GM18505 (cell line): Measurements from ENCODE around the gene SYNDIG1L.
"Not testable (repeated sequence)": the region's sequence is repeated elsewhere in the genome, so short reads cannot be mapped to it uniquely, and the experiment has no call there.

Experiments used
- ATAC-seq: cut with Tn5 transposase; IDR thresholded peaks from one replicate; pipeline ENCODE4 v1.9.1; 2021; ENCODE audit not compliant: unreplicated experiment
- POLR2A ChIP-seq: IDR thresholded peaks from 4 replicates; pipeline ENCODE4 v1.6.1; 2011; ENCODE audit warnings: borderline replicate concordance; ENCODE audit not compliant: insufficient read depth, insufficient read length; ENCODE audit errors: extremely low read depth

Gene SYNDIG1L

DNA sequence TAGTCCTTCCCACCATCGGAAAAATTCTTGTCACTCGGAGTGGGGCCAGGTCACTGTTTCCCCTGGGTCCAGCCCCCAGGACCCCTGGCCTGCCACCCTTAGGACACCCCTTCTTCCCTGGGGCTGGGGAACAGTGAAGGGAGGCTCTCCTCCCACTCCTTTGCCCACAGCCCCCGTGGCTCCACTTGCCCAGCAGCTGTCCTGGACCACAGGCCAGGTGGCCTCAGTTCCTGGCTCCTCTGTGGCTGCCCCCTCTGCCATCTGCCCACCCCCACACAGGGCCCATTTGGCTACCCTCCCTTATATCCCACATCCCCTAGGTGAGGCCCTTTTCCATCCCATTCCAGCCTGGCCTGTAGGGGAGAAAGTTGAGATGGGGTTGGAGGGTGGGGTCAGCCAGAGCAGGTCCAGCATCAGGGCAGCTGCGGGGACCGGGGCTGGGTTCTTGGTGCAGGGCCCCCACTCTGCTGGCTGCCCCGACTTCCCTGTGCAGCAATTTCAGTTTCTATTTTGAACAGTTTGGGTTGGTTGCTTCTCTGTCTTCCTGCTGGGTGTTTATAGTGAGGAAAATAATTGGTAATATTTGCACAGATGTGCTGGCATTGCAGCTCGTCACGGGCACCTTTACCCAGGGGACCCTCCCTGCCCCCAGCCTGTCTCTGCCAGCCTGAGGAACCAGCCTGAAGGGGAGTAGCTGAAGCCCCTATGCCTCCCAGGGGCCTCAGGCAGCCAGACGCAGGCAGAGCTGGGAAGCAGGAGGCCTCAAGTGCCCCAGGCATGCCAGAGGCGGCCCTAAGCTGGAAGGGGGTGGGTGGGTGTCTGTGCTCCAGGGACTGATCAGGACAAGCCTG lies 23.4 kb downstream of the SYNDIG1L start:
- no peak for ATAC-seq
- TF ChIP-seq POLR2A = no peak

DNA sequence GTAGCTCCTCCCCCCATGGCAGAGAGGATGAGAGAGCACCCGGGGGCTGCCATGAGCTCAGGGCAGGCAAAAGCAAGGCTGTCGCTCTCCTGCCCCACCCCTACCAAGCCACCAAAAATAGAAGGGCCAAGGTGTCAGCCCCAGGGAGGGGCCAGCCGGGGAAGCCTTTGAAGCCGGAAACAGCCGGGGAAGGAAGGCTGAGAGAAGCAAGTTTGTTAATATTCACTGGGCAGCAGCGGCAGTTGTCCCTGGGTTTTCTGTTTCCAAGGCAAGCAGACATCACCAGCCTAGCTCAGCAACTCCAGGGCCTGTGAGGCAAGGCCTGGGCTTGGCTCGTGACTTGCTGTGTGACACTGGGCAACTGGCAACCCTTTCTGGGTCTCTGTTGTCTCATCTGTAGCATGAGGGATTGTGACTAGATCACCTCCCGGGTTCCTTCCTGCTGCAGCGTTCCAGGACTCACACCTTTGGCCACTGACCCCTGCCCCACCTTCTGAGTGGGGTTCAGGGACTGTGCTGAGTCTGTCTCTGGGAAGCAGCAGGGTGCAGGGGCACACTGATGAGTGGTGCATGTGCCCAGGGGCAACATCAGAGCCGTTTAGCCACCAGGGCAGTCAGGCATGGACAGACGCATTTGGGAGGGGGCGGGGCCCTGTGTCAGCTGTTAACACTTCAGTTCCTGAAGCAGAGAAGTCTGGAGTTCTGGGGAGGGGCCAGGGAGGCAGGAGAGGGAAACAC lies 24.3 kb downstream of the SYNDIG1L start:
- peak; percentile 76 for ATAC-seq
- peak; percentile 53 for TF ChIP-seq POLR2A

DNA sequence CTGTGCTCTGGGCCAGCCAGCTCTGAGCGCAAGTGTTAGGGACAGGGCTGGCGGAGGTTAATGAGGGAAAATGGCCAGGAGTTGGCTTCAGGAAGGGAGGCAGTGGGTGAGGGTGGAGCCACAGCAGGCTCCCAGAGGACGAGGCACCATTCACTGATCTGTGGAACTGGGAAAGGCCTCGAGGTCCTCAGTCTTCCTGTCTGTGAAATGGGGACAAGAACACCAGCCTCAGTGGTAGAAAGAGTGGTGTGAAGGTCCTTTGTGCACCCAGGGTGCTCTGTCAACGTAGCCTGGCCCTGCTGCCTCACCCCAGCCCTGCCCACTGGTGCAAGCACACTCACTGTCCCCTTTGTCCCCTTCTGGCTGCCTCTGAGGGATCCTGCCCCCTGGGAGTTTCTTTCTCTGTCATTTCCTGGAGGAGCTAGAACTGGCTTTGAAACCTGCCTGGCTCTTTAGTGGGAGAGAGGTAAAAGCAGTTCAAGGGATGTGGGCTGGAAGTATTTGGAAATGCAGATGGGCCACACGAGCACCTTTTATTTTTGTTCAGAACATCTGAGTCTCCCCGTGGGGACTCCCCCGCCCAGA lies 25.0 kb downstream of the SYNDIG1L start:
- no peak for TF ChIP-seq POLR2A
- no peak for ATAC-seq

DNA sequence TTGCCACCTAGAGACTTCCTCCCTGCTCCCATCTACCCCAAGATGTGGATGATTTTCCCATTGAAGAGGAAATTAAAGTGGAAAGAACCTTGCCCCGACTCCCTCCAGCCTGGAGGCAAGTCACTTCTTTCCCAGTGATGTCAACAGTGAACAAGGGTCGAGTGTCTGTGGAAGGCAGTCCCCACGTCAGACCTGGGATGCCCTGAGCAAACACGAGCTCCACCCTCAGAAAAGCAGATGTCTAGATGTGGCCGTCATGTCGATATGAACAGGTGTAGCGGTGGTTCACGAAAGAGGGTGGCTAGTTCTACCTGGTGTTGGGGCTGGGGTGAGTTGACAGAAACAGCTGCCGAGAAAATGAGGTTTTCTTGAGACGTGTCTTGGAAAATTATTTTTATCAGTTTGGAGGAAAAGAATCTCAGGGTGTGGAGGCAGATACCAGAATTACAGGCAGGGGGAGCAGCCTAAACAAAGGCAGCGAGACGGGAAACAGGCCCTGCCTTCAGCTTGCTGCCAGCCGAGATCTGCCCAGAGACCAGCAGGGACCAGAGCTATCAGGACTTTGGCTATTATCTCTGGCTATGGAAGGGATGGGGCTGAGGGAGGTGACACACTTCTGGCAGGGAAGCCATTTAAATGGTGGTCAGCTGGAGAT lies 25.9 kb downstream of the SYNDIG1L start:
- ATAC-seq = no peak
- TF ChIP-seq POLR2A = no peak

DNA sequence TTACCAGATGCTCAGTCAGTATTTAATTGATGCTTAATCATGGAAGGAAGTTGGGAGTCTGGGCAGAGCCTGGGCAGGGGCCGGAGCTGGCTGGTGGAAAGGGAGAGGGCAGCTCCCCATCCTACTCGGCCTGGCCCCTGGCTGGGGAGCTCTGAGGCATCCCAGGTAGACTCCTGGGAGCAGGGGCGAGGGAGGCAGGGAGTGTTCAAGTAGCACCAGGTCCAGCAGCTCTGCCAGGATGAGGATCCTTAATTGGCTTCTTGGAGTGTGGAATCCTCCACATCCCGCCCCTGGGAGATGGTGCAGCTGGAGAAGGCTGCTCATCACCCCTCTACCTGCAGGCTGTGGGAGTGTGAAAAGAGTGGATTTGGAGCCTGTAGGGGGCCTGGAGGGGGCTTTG lies 30.9 kb downstream of the SYNDIG1L start:
- TF ChIP-seq POLR2A = no peak
- ATAC-seq = no peak

DNA sequence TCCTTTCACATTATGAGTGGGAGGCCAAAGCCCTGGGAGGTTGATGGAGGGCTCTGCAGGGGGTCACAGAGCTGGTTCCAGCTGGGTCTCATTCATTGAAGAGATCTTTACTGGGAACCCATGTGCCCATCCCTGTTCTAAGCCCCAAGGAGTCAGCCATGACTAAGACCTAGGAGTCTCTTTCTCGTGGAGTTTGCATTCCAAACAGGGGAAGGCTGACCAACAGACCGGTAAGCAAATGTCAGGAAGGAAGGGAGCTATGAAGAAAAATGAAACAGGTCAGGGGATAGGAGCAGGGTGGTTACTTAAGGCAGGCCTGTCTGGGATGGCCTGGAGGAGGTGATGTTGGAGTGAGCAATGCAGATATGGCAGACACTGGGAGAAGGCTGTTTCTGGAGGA lies 31.5 kb downstream of the SYNDIG1L start:
- TF ChIP-seq POLR2A = no peak
- no peak for ATAC-seq

DNA sequence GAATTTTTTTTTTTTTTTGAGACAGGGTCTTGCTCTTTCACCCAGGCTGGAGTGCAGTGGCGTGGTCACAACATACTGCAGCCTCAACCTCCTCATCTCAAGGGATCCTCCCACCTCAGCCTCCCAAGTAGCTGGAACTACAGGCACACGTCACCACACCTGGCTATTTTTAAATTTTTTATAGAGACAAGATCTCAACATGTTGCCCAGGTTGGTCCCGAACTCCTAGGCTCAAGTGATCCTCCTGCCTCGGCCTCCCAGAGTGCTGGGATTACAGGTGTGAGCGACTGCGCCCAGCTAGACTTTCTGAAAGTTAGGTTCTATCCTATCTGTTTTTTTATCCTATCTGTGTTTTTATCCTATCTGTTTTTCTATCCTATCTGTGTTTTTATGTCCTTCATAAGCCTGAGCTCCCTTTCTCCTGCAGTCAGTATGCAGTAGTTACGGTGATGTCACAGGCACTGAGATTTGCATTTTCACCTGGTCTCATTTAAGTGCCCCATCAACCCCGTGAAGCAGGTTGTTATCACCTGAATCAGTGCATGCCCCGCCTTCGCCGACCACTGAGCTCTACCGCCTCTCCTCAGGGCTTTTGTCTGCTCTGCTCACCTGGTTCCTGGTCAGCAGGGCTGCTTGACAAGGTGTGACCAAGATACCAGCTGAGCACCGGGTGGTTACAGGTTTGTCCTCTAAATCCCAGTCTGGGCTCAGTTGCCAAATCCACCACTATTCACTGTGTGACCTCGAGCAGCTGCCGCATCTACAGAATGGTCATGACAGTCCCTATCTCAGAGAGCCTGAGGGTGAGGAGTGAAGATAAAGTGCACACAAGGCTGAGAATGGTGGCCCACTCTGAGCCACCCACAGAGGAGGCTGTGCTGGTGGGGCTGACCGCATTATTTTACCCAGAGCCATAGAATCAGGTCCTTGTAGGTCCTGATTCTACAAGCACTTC lies 33.1 kb downstream of the SYNDIG1L start:
- no peak for TF ChIP-seq POLR2A
- no peak for ATAC-seq

DNA sequence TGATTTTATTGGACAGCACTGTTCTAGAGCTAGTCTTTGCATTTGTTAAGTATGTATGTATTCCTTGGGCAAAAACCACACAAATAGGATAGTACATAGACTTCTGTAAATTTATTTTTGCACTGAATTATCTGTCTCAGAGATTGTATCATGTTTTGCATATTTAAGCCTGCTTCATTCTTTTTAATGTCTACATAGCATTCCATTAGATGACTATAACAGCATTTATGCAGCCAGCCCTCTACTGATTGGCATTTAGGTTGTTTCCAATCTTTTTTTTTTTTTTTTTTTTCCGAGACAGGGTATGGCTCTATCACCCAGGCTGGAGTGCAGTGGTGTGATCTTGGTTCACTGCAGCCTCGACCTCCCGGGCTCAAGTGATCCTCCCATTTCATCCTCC lies 34.5 kb downstream of the SYNDIG1L start:
- TF ChIP-seq POLR2A = no peak
- ATAC-seq = no peak

DNA sequence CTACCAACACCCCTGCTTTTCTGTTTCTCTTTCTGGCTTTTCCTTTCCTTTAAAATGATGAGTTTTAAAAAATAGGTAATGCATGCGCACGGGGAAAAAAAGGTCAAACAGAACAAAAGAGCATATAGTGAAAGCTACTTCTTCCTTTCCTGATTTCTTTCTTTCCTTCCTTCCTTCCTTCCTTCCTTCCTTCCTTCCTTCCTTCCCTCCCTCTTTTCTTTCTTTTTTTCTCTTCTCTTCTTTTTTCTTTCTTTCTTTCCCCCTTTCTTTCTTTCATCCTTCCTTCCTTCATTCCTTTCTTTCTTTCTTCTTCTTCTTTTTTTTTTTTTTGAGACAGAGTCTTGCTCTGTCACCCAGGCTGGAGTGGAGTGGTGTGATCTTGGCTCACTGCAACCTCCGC lies 35.5 kb downstream of the SYNDIG1L start:
- ATAC-seq = not testable (repeated sequence)

DNA sequence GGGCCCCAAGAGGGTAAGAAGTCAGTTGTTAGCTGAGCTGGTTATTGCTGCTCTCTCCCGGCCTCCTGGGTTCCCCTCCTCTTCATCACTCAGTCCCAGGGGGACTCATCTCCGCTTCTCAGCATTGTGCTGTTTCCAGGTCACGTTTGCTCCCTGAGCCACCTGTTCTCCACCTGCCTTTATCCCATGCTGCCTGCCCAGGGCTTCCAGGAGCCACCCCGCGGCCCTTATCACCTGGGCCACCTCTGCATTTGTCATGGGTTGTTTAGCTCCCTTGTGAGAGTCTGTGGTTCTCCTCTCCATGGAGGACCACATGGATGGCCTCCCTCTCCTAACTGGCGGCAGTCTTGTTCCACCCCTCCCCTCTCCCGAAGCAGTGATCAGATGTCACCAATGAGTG lies 36.0 kb downstream of the SYNDIG1L start:
- no peak for TF ChIP-seq POLR2A
- ATAC-seq = no peak

DNA sequence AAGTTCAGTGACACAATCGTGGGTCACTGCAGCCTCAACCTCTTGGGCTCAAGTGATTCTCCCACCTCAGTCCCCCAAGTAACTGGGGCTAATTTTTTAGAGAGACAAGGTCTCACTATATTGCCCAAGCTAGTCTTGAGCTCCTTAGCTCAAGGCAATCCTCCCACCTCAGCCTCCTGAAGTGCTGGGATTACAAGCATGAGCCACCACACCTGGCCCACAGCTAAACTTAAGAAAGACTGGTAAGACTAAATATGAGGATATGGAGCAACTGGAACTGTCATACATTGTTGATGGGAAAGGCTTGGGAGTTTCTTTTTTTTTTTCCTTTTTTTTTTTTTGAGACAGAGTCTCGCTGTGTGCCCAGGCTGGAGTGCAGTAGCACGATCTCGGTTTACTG lies 43.8 kb downstream of the SYNDIG1L start:
- TF ChIP-seq POLR2A = no peak
- ATAC-seq = no peak

DNA sequence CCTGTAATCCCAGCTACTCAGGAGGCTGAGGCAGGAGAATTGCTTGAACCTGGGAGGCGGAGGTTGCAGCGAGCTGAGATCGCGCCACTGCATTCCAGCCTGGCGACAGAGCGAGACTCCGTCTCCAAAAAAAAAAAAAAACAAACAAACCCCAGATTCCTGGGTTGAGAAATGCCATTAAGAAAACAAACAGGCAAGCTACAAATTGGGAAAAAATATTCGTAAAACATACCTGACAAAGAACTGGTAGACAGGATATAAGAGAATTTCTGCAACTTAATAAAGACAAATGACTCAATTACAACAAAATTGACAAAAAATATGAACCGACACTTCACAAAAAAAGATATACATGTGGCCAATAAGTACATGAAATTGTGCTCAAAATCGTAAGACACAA lies 44.4 kb downstream of the SYNDIG1L start:
- not testable (repeated sequence) for ATAC-seq

DNA sequence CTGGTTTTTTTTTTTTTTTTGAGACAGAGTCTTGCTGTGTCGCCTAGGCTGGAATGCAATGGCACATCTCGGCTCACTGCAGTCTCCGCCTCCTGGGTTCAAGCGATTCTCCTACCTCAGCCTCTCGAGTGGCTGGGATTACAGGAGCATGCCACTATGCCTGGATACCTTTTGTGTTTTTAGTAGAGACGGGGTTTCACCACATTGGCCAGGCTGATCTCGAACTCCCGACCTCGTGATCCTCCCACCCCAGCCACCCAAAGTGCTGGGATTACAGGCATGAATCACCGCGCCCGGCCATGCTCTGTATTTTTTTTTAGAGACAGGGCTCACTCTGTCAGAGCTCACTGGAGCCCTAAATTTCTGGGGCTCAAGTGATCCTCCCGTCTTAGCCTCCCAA lies 45.2 kb downstream of the SYNDIG1L start:
- ATAC-seq = no peak
- TF ChIP-seq POLR2A = no peak
